Prostate gland (tissue), 2 donors: ENCODE results near the gene FKBP6. TPM values are rescaled to one million over a fixed set of nuclear protein-coding genes. Genes with fewer than 3 reads are reported as not detected.

Source experiments
- DNase-seq: peaks from one replicate; pipeline ENCODE4 v3.0.0-alpha.2; 2019; ENCODE audit warnings: low spot score
- H3K27ac ChIP-seq, 2 donors: fragments of 200-600 bp; sonication (generic); 2 replicates each; pipeline ENCODE4 v1.5.1; 2017 to 2019
- H3K27me3 ChIP-seq: fragments of 200-600 bp; sonication (generic); replicated peaks from 2 replicates; pipeline ENCODE4 v1.5.1; 2019; ENCODE audit not compliant: insufficient read depth
- H3K36me3 ChIP-seq, 2 donors: fragments of 200-600 bp; sonication (generic); 1 replicate in 1 of 2; 2 replicates in 1 of 2; pipeline versions ENCODE4 v1.5.1 to v1.8.1; 2017 to 2019
- H3K4me1 ChIP-seq: fragments of 200-600 bp; sonication (generic); replicated peaks from 2 replicates; pipeline ENCODE4 v1.5.1; 2019
- H3K4me3 ChIP-seq, 2 donors: fragments of 200-600 bp; sonication (generic); 2 replicates each; pipeline ENCODE4 v1.5.1; 2017 to 2019
- H3K9me3 ChIP-seq: fragments of 200-600 bp; sonication (generic); 2 replicates; pipeline ENCODE4 v1.5.1; 2017
- POLR2A ChIP-seq: fragments of 450-650 bp; IDR thresholded peaks from one replicate; pipeline ENCODE4 v1.6.1; 2016; ENCODE audit warnings: antibody characterized with exemption, mild to moderate bottlenecking
- POLR2AphosphoS5 ChIP-seq: sonication (generic); formaldehyde crosslinking; IDR thresholded peaks from one replicate; pipeline ENCODE4 v1.6.1; 2017; ENCODE audit warnings: antibody characterized with exemption
- WGBS: methylation state at CpG from one replicate; pipeline ENCODE4 v1.1.5; 2018; 5-methylcytosine and 5-hydroxymethylcytosine counted together
- intact Hi-C: fragments of 100-400 bp; cut with DNase I; formaldehyde crosslinking; loops from one replicate; pipeline ENCODE4 v1.14.2; 2022
- total RNA-seq, 2 donors: library from RNA; depleted of rRNA; stranded (reverse); fragments of >200 nt; gene quantifications; one replicate each; pipeline ENCODE4 v1.1.0, GENCODE V29; 2016
- TF ChIP-seq, protein P1 (sequence below), 4 experiments: fragments of 200-600 bp in 2 of 4; fragments of 450-650 bp in 2 of 4; sonication (generic) in 2 of 4; IDR thresholded peaks; 1 replicate in 3 of 4; 2 replicates in 1 of 4; pipeline ENCODE4 v1.5.1; 2016 to 2019; ENCODE audit warnings: antibody characterized with exemption in 4 of 4, mild to moderate bottlenecking in 2 of 4, moderate library complexity in 2 of 4

FKBP6 gene
- total RNA-seq, 2 donors from 2014 or later = 16.5 TPM; not detected in 1

DNA sequence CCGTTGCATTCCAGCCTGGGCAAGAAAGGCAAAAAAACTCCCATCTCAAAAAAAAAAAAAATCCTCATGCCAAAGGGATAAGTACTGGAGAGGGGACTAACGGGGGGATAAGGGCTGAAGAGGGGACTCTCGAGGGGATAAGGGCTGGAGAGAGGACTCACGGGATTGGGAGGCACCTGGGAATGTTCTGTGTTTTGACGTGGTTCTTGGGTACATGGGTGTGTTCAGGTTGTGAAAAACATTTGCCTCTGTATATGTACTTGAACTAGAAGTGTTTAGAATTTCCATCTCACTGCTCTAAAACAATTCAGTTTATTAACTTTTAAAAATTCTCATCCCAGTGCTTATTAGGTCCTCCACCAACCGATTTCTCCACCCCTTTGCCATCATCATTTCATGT, 4.5 kb downstream of the FKBP6 start:
- H3K4me1 ChIP-seq = no peaks in the 10 kb centered on the region
- no peak overlapping the region for H3K27ac ChIP-seq
- H3K4me3 ChIP-seq = no peak overlapping the region
- intact Hi-C loops = no loop called here
- DNase-seq = no peak
- no peaks in the 10 kb centered on the region for H3K27me3 ChIP-seq
- no peaks in the 10 kb centered on the region for H3K36me3 ChIP-seq
- TF ChIP-seq, protein P1, sequence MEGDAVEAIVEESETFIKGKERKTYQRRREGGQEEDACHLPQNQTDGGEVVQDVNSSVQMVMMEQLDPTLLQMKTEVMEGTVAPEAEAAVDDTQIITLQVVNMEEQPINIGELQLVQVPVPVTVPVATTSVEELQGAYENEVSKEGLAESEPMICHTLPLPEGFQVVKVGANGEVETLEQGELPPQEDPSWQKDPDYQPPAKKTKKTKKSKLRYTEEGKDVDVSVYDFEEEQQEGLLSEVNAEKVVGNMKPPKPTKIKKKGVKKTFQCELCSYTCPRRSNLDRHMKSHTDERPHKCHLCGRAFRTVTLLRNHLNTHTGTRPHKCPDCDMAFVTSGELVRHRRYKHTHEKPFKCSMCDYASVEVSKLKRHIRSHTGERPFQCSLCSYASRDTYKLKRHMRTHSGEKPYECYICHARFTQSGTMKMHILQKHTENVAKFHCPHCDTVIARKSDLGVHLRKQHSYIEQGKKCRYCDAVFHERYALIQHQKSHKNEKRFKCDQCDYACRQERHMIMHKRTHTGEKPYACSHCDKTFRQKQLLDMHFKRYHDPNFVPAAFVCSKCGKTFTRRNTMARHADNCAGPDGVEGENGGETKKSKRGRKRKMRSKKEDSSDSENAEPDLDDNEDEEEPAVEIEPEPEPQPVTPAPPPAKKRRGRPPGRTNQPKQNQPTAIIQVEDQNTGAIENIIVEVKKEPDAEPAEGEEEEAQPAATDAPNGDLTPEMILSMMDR (IDR thresholded peaks at IDR 0.05) = no peak
- TF ChIP-seq POLR2A = no peak
- no peak for TF ChIP-seq POLR2AphosphoS5
- 88% methylated on average over 6 of the region's 6 CpGs for WGBS
- H3K9me3 ChIP-seq = no peaks in the 10 kb centered on the region

GRCh38 chr7:73338321-73338720, 10.4 kb downstream of the FKBP6 start:
- WGBS = 71% methylated on average over 10 of the region's 10 CpGs
- no peaks in the 10 kb centered on the region for H3K27me3 ChIP-seq
- TF ChIP-seq, protein P1 (IDR thresholded peaks at IDR 0.05) = no peak
- TF ChIP-seq POLR2AphosphoS5 = no peak
- no peak for TF ChIP-seq POLR2A
- H3K27ac ChIP-seq = no peak overlapping the region
- H3K36me3 ChIP-seq = no peaks in the 10 kb centered on the region
- intact Hi-C loops = no loop called here
- H3K4me1 ChIP-seq = no peaks in the 10 kb centered on the region
- H3K9me3 ChIP-seq = no peaks in the 10 kb centered on the region
- no peak for DNase-seq
- H3K4me3 ChIP-seq = no peak overlapping the region

DNA sequence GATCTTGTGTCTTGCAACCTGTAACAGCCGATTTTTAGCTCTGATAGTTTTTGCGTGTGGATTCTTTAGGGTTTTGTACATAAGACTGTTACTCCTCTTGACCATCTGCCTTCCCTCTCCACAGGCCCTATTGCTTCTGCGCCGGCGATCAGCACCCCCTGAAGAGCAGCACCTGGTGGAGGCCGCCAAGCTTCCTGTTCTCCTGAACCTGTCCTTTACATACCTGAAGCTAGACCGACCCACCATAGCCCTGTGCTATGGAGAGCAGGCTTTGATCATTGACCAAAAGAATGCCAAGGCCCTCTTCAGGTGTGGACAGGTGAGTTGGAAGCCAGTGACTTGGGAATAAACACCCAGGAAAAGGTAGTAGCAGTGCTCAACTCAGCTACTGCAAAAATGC, 12.6 kb downstream of the FKBP6 start:
- TF ChIP-seq, protein P1 (IDR thresholded peaks at IDR 0.05) = no peak
- TF ChIP-seq POLR2A (no peak), POLR2AphosphoS5 (no peak)
- intact Hi-C loops = loop anchor here (5.0 kb wide), 1 partner anchor 107 kb away; no protein-coding TSS in a partner anchor

GRCh38 chr7:73341877-73342276, 13.9 kb downstream of the FKBP6 start:
- 63% methylated on average over 8 of the region's 8 CpGs for WGBS
- intact Hi-C loops = loop anchor here (5.0 kb wide), 1 partner anchor 105 kb away; no protein-coding TSS in a partner anchor

More for the DNA sequence above, 12.6 kb downstream of the FKBP6 start:
- Histone ChIP-seq H3K4me3 (no peak overlapping the region), H3K27ac (no peak overlapping the region), H3K27me3 (no peaks in the 10 kb centered on the region), H3K4me1 (no peaks in the 10 kb centered on the region), H3K36me3 (no peaks in the 10 kb centered on the region), H3K9me3 (no peaks in the 10 kb centered on the region)
- DNase-seq = no peak
- 87% methylated on average over 7 of the region's 7 CpGs for WGBS

GRCh38 chr7:73342645-73343044, 14.7 kb downstream of the FKBP6 start:
- Histone ChIP-seq H3K27me3 (no peaks in the 10 kb centered on the region), H3K36me3 (no peaks in the 10 kb centered on the region), H3K4me3 (no peak overlapping the region), H3K9me3 (no peaks in the 10 kb centered on the region), H3K4me1 (no peaks in the 10 kb centered on the region), H3K27ac (no peak overlapping the region)
- WGBS = 24% methylated on average over 8 of the region's 8 CpGs
- intact Hi-C loops = loop anchor here (5.0 kb wide), 1 partner anchor 105 kb away; no protein-coding TSS in a partner anchor
- DNase-seq = no peak
- peak; percentile 30 for TF ChIP-seq POLR2AphosphoS5
- TF ChIP-seq POLR2A = no peak
- TF ChIP-seq, protein P1 (IDR thresholded peaks at IDR 0.05) = peak in 3 of 4 experiments; percentile 35 to 53 (median 44)

More at GRCh38 chr7:73341877-73342276, 13.9 kb downstream of the FKBP6 start:
- H3K4me1 ChIP-seq = no peaks in the 10 kb centered on the region
- H3K36me3 ChIP-seq = no peaks in the 10 kb centered on the region
- TF ChIP-seq POLR2A (no peak), POLR2AphosphoS5 (no peak)
- TF ChIP-seq, protein P1 (IDR thresholded peaks at IDR 0.05) = no peak
- no peaks in the 10 kb centered on the region for H3K27me3 ChIP-seq
- no peak overlapping the region for H3K27ac ChIP-seq
- no peak overlapping the region for H3K4me3 ChIP-seq
- DNase-seq = no peak
- no peaks in the 10 kb centered on the region for H3K9me3 ChIP-seq
